Activated CD4-positive, alpha-beta T cell treated with anti-CD3 and anti-CD28 coated beads for 36 hours (primary cell): ENCODE results near the gene FUT1. TPM values are rescaled to one million over a fixed set of nuclear protein-coding genes. Genes with fewer than 3 reads are reported as not detected.
A peak's percentile ranks its signal among the peaks of the same experiment; 100 is the strongest.

Source experiments
- ATAC-seq: fragments of 200-7000 bp; cut with Tn5 transposase; one replicate; pipeline ENCODE4 v1.10.0; 2021; ENCODE audit warnings: mild to moderate bottlenecking, moderate library complexity
- CTCF ChIA-PET: fragments of 350-600 bp; sonication (Branson Sonifier 250); formaldehyde crosslinking; loops from one replicate; lab custom pipeline; 2021; ENCODE audit warnings: antibody characterized with exemption; lab: Charles Lee
- POLR2A ChIA-PET: fragments of 350-600 bp; sonication (Branson Sonifier 250); formaldehyde crosslinking; loops from one replicate; lab custom pipeline; 2021; ENCODE audit warnings: antibody characterized with exemption, inconsistent platforms; lab: Charles Lee
- DNase-seq: peaks from one replicate; pipeline ENCODE4 v3.0.0-alpha.2; 2020
- H3K27ac Mint-ChIP-seq: one replicate; pipeline ENCODE4 v1.8.0; 2021; ENCODE audit warnings: mixed read lengths
- H3K27me3 Mint-ChIP-seq: one replicate; pipeline ENCODE4 v1.8.0; 2021; ENCODE audit warnings: mixed read lengths
- H3K36me3 Mint-ChIP-seq: one replicate; pipeline ENCODE4 v1.8.0; 2021; ENCODE audit warnings: low read depth, mixed read lengths
- H3K4me1 Mint-ChIP-seq: one replicate; pipeline ENCODE4 v1.8.0; 2021; ENCODE audit warnings: mixed read lengths
- H3K4me3 Mint-ChIP-seq: one replicate; pipeline ENCODE4 v1.8.0; 2021; ENCODE audit warnings: mild to moderate bottlenecking, moderate library complexity, mixed read lengths
- H3K9me3 Mint-ChIP-seq: one replicate; pipeline ENCODE4 v1.8.0; 2021; ENCODE audit warnings: low read depth, mixed read lengths
- intact Hi-C, 2 experiments: fragments of 100-400 bp; cut with DNase I in 1 of 2; cut with micrococcal nuclease in 1 of 2; formaldehyde crosslinking; loops; one replicate each; pipeline versions ENCODE4 v1.14.2 to v1.15.1; 2022 to 2024; cut with DNase I, micrococcal nuclease
- total RNA-seq, 2 experiments: library from RNA; stranded (reverse); gene quantifications; one replicate each; pipeline ENCODE4 v1.2.3, GENCODE V29; 2021

Gene FUT1
- total RNA-seq, 2 experiments from 2014 or later = 0.23 to 0.32 TPM

GRCh38 chr19:48751845-48752495 is 471 bp downstream of the FUT1 start:
- DNase-seq (peak; percentile 39), ATAC-seq (no peak)
- H3K4me3 Mint-ChIP-seq = peak overlapping the region; percentile 66
- intact Hi-C loops = no loop called here
- no peaks in the 10 kb centered on the region for H3K36me3 Mint-ChIP-seq
- peaks cover 15% of the 10 kb centered on the region for H3K4me1 Mint-ChIP-seq
- H3K27ac Mint-ChIP-seq = no peak overlapping the region
- ChIA-PET CTCF (no interaction called here), POLR2A (interaction anchor here (0.7 kb wide), 1 partner anchor 305 kb away, joined by 4 read pairs; no protein-coding TSS in a partner anchor)
- H3K9me3 Mint-ChIP-seq = no peaks in the 10 kb centered on the region
- H3K27me3 Mint-ChIP-seq = peaks cover 17% of the 10 kb centered on the region

- intact Hi-C loops = no loop called here
- no peak overlapping the region for H3K4me3 Mint-ChIP-seq
- POLR2A ChIA-PET = interaction anchor here (0.5 kb wide), 1 partner anchor 13 kb away, joined by 5 read pairs; no protein-coding TSS in a partner anchor
These were observed 1.5 kb downstream of the FUT1 start for GRCh38 chr19:48750771-48751504.

GRCh38 chr19:48750351-48750750 is 2.1 kb downstream of the FUT1 start:
- intact Hi-C loops = no loop called here
- Mint-ChIP-seq H3K36me3 (no peaks in the 10 kb centered on the region), H3K27me3 (peaks cover 27% of the 10 kb centered on the region), H3K4me3 (no peak overlapping the region), H3K27ac (no peak overlapping the region), H3K9me3 (peaks cover 2% of the 10 kb centered on the region), H3K4me1 (peaks cover 27% of the 10 kb centered on the region)
- DNase-seq (no peak), ATAC-seq (no peak)
- ChIA-PET CTCF (interaction anchor here (0.6 kb wide), 1 partner anchor 54 kb away, joined by 3 read pairs; no protein-coding TSS in a partner anchor), POLR2A (interaction anchor here (0.5 kb wide), 1 partner anchor 13 kb away, joined by 5 read pairs; no protein-coding TSS in a partner anchor)

More at GRCh38 chr19:48750771-48751504, 1.5 kb downstream of the FUT1 start:
- CTCF ChIA-PET = interaction anchor here (0.6 kb wide), 1 partner anchor 54 kb away, joined by 3 read pairs; no protein-coding TSS in a partner anchor
- no peak overlapping the region for H3K27ac Mint-ChIP-seq
- ATAC-seq (no peak), DNase-seq (no peak)
- peaks cover 22% of the 10 kb centered on the region for H3K27me3 Mint-ChIP-seq
- peaks cover 2% of the 10 kb centered on the region for H3K9me3 Mint-ChIP-seq
- H3K36me3 Mint-ChIP-seq = no peaks in the 10 kb centered on the region
- H3K4me1 Mint-ChIP-seq = peaks cover 22% of the 10 kb centered on the region

GRCh38 chr19:48749571-48750198 is 2.8 kb downstream of the FUT1 start:
- ATAC-seq = no peak
- intact Hi-C loops = loop anchor here in 1 of 2 experiments (5.0 kb wide), 1 partner anchor 237 kb away; the partner anchor contains the start of gene LMTK3
- no peaks in the 10 kb centered on the region for H3K36me3 Mint-ChIP-seq
- no peak overlapping the region for H3K4me3 Mint-ChIP-seq
- CTCF ChIA-PET = no interaction called here
- peaks cover 27% of the 10 kb centered on the region for H3K27me3 Mint-ChIP-seq
- H3K9me3 Mint-ChIP-seq = peaks cover 2% of the 10 kb centered on the region
- POLR2A ChIA-PET = no interaction called here
- H3K4me1 Mint-ChIP-seq = peaks cover 27% of the 10 kb centered on the region
- H3K27ac Mint-ChIP-seq = no peak overlapping the region
- DNase-seq = no peak

- DNase-seq (peak; percentile 77), ATAC-seq (peak; percentile 86)
- intact Hi-C loops = loop anchor here in 1 of 2 experiments (1.0 to 5.0 kb wide), 2 partner anchors 27 to 235 kb away; partner anchors contain the start of gene LMTK3
- Mint-ChIP-seq H3K9me3 (peaks cover 2% of the 10 kb centered on the region), H3K4me1 (peaks cover 16% of the 10 kb centered on the region), H3K4me3 (peak within 1 kb of the TSS; percentile 10), H3K36me3 (no peaks in the 10 kb centered on the region), H3K27me3 (peaks cover 14% of the 10 kb centered on the region), H3K27ac (no peak within 1 kb of the TSS)
- CTCF ChIA-PET = interaction anchor here (0.7 to 0.8 kb wide), 2 partner anchors 51 to 153 kb away, joined by 3 read pairs; partner anchors contain the start of genes FUT2 and NUCB1
- POLR2A ChIA-PET = interaction anchor here (0.6 kb wide), 1 partner anchor 1147 kb away, joined by 3 read pairs; no protein-coding TSS in a partner anchor
These were observed 5.5 kb downstream of the FUT1 start, which contains the start of gene IZUMO1 for GRCh38 chr19:48746738-48747575. Gene IZUMO1 (minus strand): TSS chr19:48746909. CDS start chr19:48745859, 1,050 bp downstream.

GRCh38 chr19:48746110-48746509 is 6.3 kb downstream of the FUT1 start:
- Mint-ChIP-seq H3K4me1 (peaks cover 17% of the 10 kb centered on the region), H3K9me3 (peaks cover 2% of the 10 kb centered on the region), H3K27ac (no peak overlapping the region), H3K4me3 (peak overlapping the region; percentile 1), H3K27me3 (peaks cover 11% of the 10 kb centered on the region), H3K36me3 (no peaks in the 10 kb centered on the region)
- ATAC-seq (no peak), DNase-seq (no peak)
- ChIA-PET POLR2A (no interaction called here), CTCF (no interaction called here)
- intact Hi-C loops = loop anchor here in 1 of 2 experiments (5.0 kb wide), 1 partner anchor 234 kb away; the partner anchor contains the start of gene LMTK3

GRCh38 chr19:48745208-48745995 is 7.0 kb downstream of the FUT1 start:
- Mint-ChIP-seq H3K4me1 (peaks cover 21% of the 10 kb centered on the region), H3K27ac (no peak overlapping the region), H3K36me3 (no peaks in the 10 kb centered on the region), H3K4me3 (no peak overlapping the region), H3K27me3 (peaks cover 10% of the 10 kb centered on the region), H3K9me3 (peaks cover 2% of the 10 kb centered on the region)
- intact Hi-C loops = loop anchor here in 1 of 2 experiments (1.0 to 5.0 kb wide), 2 partner anchors 50 to 233 kb away; partner anchors contain the start of gene LMTK3
- ATAC-seq (peak; percentile 78), DNase-seq (peak; percentile 76)
- CTCF ChIA-PET = interaction anchor here (0.6 kb wide), 1 partner anchor 99 kb away, joined by 3 read pairs; the partner anchor contains the start of gene CA11
- POLR2A ChIA-PET = no interaction called here

GRCh38 chr19:48742096-48742495 is 10.3 kb downstream of the FUT1 start:
- H3K27me3 Mint-ChIP-seq = peaks cover 13% of the 10 kb centered on the region
- H3K4me1 Mint-ChIP-seq = peaks cover 29% of the 10 kb centered on the region
- no peaks in the 10 kb centered on the region for H3K36me3 Mint-ChIP-seq
- ChIA-PET POLR2A (no interaction called here), CTCF (no interaction called here)
- H3K4me3 Mint-ChIP-seq = no peak overlapping the region
- intact Hi-C loops = no loop called here
- ATAC-seq = no peak
- peaks cover 2% of the 10 kb centered on the region for H3K9me3 Mint-ChIP-seq
- no peak overlapping the region for H3K27ac Mint-ChIP-seq
- no peak for DNase-seq

GRCh38 chr19:48741129-48741999 is 11.1 kb downstream of the FUT1 start:
- H3K4me3 Mint-ChIP-seq = no peak overlapping the region
- intact Hi-C loops = no loop called here
- POLR2A ChIA-PET = no interaction called here
- DNase-seq = peak; percentile 70
- peaks cover 13% of the 10 kb centered on the region for H3K27me3 Mint-ChIP-seq
- CTCF ChIA-PET = no interaction called here
- no peaks in the 10 kb centered on the region for H3K36me3 Mint-ChIP-seq
- H3K9me3 Mint-ChIP-seq = peaks cover 2% of the 10 kb centered on the region
- no peak overlapping the region for H3K27ac Mint-ChIP-seq
- peaks cover 27% of the 10 kb centered on the region for H3K4me1 Mint-ChIP-seq
- ATAC-seq = no peak
